Measurements from ENCODE around the gene HSD11B2.

HSD11B2 gene

GRCh38 chr16:67477960-67478554 lies 47.1 kb downstream of the HSD11B2 start:
- no peak for DNase-seq (ENCODE audit: low read depth in 2 of 2)

- peak; percentile 95 to 98 for DNase-seq (ENCODE audit: low read depth in 2 of 2)
Measured at GRCh38 chr16:67480833-67481560, 50.1 kb downstream of the HSD11B2 start, which contains the start of gene ATP6V0D1. Gene ATP6V0D1, minus strand, starts transcription at chr16:67481157. Its CDS starts 71 bp downstream, at chr16:67481086.

GRCh38 chr16:67481561-67482232 lies 50.8 kb downstream of the HSD11B2 start:
- DNase-seq (ENCODE audit: low read depth in 2 of 2) = no peak

- DNase-seq (ENCODE audit: low read depth in 2 of 2) = no peak
Measured at GRCh38 chr16:67482233-67482924, 51.5 kb downstream of the HSD11B2 start.

- DNase-seq (ENCODE audit: low read depth in 2 of 2) = no peak
Measured at GRCh38 chr16:67483150-67483549, 52.2 kb downstream of the HSD11B2 start, which contains the start of gene AGRP. Gene AGRP, minus strand, starts transcription at chr16:67483547. Its CDS starts 149 bp downstream, at chr16:67483398.

- no peak for DNase-seq (ENCODE audit: low read depth in 2 of 2)
Measured at GRCh38 chr16:67483731-67484525, 53.0 kb downstream of the HSD11B2 start.

GRCh38 chr16:67486805-67487204 lies 55.9 kb downstream of the HSD11B2 start:
- DNase-seq (ENCODE audit: low read depth in 2 of 2) = no peak
